ENCODE measurements around the gene PARP12.

- TF ChIP-seq EP300 (IDR thresholded peaks at IDR 0.05; ENCODE audit: borderline replicate concordance in 1 of 2, low read depth in 2 of 2, low read length in 2 of 2), result no peak
- TF ChIP-seq EGR1 (IDR thresholded peaks at IDR 0.05; ENCODE audit: borderline replicate concordance, low read depth, low read length), result no peak
- no peak for TF ChIP-seq CHD2 (IDR thresholded peaks at IDR 0.05; ENCODE audit: low read length)
- TF ChIP-seq CTCF (IDR thresholded peaks at IDR 0.05; ENCODE audit: control extremely low read depth in 1 of 3, insufficient read depth in 1 of 3, low read depth in 1 of 3, low read length in 3 of 3), result no peak
- no peak for TF ChIP-seq SAP30 (IDR thresholded peaks at IDR 0.05; ENCODE audit: insufficient read depth, insufficient replicate concordance, low read length)
- no peak for TF ChIP-seq GABPA (IDR thresholded peaks at IDR 0.05; ENCODE audit: borderline replicate concordance, insufficient read depth, low read length)
- TF ChIP-seq ATF3 (IDR thresholded peaks at IDR 0.05; ENCODE audit: insufficient read depth, low read depth, low read length), result no peak
- no peak for TF ChIP-seq GTF2F1 (IDR thresholded peaks at IDR 0.05; ENCODE audit: borderline replicate concordance, low read depth, low read length)
- TF ChIP-seq USF2 (IDR thresholded peaks at IDR 0.05; ENCODE audit: low read length), result no peak
Observed at GRCh38 chr7:140029072-140029471, 33.7 kb downstream of the PARP12 start.

Measured in H1 (cell line).